Posterior vena cava (tissue), 2 donors: ENCODE data around the gene FANCL. TPM values are rescaled to one million over a fixed set of nuclear protein-coding genes. Genes with fewer than 3 reads are reported as not detected.

Experiments
- DNase-seq: peaks from one replicate; pipeline ENCODE4 v3.0.0-alpha.2; 2020; ENCODE audit warnings: low spot score
- intact Hi-C, 2 donors: fragments of 100-400 bp; cut with DNase I; formaldehyde crosslinking; loops; one replicate each; pipeline versions ENCODE4 v1.14.1 to v1.14.2; 2022 to 2023
- total RNA-seq, 2 donors: library from RNA; stranded (reverse); fragmentation: NEBNext Ultra II Directional; extraction: Animal tissue kit (Norgen Biotek cat#: 25700); gene quantifications; one replicate each; pipeline ENCODE4 v1.2.1, GENCODE V29; 2021
- donor health status: DM: yes; HTN: yes; CAD: no.
- donor health status: DM: yes; HTN: yes; CAD: no.

The FANCL gene
- total RNA-seq, 2 donors from 2014 or later: 17.9 to 18.0 TPM

DNA sequence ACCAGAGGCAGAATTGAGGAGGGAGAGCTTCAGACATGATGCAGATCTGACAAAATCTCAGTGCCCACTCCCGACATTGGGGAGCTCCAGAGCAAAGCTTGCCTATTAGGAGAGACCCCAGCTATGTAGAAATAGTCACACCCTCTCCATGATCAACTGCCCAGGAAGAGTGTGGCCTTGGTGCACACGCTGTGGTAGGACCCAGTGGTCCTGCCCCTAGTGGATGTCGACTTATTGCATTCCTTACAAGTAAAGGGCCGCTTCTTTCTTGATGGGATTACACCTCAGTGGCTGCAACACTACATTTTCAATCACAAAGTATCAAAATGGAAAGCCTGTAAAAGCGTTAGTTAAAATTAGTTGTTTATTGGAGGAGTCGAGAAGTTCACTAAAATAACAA lies 130.4 kb downstream of the FANCL start:
- intact Hi-C loops: no loop called here
- DNase-seq: no peak

DNA sequence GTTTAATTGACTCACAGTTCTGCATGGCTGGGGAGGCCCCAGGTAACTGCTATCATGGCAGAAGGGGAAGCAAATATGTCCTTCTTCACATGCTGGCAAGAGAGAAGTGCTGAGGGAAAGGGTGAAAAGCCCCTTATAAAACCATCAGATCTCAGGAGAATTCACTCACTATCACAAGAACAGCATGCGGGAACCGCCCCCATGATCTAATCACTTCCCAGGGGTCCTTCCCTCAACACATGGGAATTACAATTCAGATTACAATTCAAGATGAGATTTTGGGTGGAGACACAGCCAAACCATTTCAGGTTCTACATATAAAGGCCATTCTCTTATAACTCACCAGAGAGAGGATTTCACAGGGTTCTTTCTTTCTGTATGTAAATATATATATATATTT lies 131.6 kb downstream of the FANCL start:
- intact Hi-C loops: no loop called here
- DNase-seq: no peak

Other genes starting within 250 kb of the FANCL start
- 10 to 100 TPM; 27.7 to 41.0 TPM for gene VRK2, start 194.5 kb downstream of the FANCL start, total RNA-seq